Mesenchymal stem cell (in vitro differentiated cells and primary cell): ENCODE data around the gene AOAH.

Experiments
- DNase-seq: peaks from one replicate; pipeline ENCODE4 v3.0.0-alpha.2; 2013
- H2AFZ ChIP-seq: one replicate; pipeline ENCODE4 v1.6.1; 2013; ENCODE audit warnings: low read depth, mild to moderate bottlenecking, control low read depth, inconsistent platforms, low read length, moderate library complexity
- H2AK5ac ChIP-seq: 2 replicates; pipeline ENCODE4 v1.6.1; 2013; ENCODE audit warnings: low read length, moderate library complexity, mild to moderate bottlenecking, inconsistent platforms; ENCODE audit not compliant: severe bottlenecking
- H2BK120ac ChIP-seq: one replicate; pipeline ENCODE4 v1.6.1; 2013; ENCODE audit warnings: low read depth, mild to moderate bottlenecking, inconsistent platforms, low read length, moderate library complexity
- H2BK12ac ChIP-seq, 2 experiments: one replicate each; pipeline ENCODE4 v1.6.1; 2013; ENCODE audit warnings: inconsistent platforms in 2 of 2, low read length in 2 of 2, mild to moderate bottlenecking in 2 of 2, moderate library complexity in 2 of 2, control low read depth in 1 of 2
- H2BK15ac ChIP-seq: one replicate; pipeline ENCODE4 v1.6.1; 2013; ENCODE audit warnings: mild to moderate bottlenecking, low read depth, inconsistent platforms; ENCODE audit not compliant: poor library complexity, severe bottlenecking
- H2BK5ac ChIP-seq: 2 replicates; pipeline ENCODE4 v1.6.1; 2013; ENCODE audit warnings: low read depth, mild to moderate bottlenecking, low read length, control low read depth, inconsistent platforms; ENCODE audit not compliant: poor library complexity, severe bottlenecking
- H3K14ac ChIP-seq, 2 experiments: one replicate each; pipeline ENCODE4 v1.6.1; 2013; ENCODE audit warnings: inconsistent platforms in 2 of 2, low read length in 2 of 2, control low read depth in 1 of 2, mild to moderate bottlenecking in 1 of 2, moderate library complexity in 1 of 2
- H3K18ac ChIP-seq, 2 experiments: one replicate each; pipeline ENCODE4 v1.6.1; 2013; ENCODE audit warnings: inconsistent platforms in 2 of 2, low read length in 2 of 2, control low read depth in 1 of 2, low read depth in 1 of 2, mild to moderate bottlenecking in 1 of 2
- H3K23ac ChIP-seq, 2 experiments: one replicate each; pipeline ENCODE4 v1.6.1; 2013; ENCODE audit warnings: inconsistent platforms in 2 of 2, low read length in 2 of 2, mild to moderate bottlenecking in 2 of 2, moderate library complexity in 2 of 2, control low read depth in 1 of 2
- H3K27ac ChIP-seq: 2 replicates; pipeline ENCODE4 v1.5.1; 2013; ENCODE audit warnings: mild to moderate bottlenecking, moderate library complexity, low read length, control low read depth, inconsistent platforms; ENCODE audit not compliant: poor library complexity, severe bottlenecking
- H3K27me3 ChIP-seq, 2 experiments: 2 replicates each; pipeline versions ENCODE4 v1.6.1 to v1.7.0; 2013; ENCODE audit warnings: low read length in 2 of 2, mild to moderate bottlenecking in 2 of 2, moderate library complexity in 2 of 2, control low read depth in 1 of 2, inconsistent platforms in 1 of 2; ENCODE audit not compliant: control insufficient read depth in 1 of 2, insufficient read depth in 1 of 2
- H3K36me3 ChIP-seq, 2 experiments: 2 replicates each; pipeline versions ENCODE4 v1.6.1 to v1.7.0; 2013; ENCODE audit warnings: low read length in 2 of 2, control low read depth in 1 of 2, inconsistent platforms in 1 of 2, low read depth in 1 of 2, mild to moderate bottlenecking in 1 of 2; ENCODE audit not compliant: insufficient read depth in 2 of 2, control insufficient read depth in 1 of 2
- H3K4ac ChIP-seq, 2 experiments: one replicate each; pipeline ENCODE4 v1.6.1; 2013; ENCODE audit warnings: inconsistent platforms in 2 of 2, low read length in 2 of 2, mild to moderate bottlenecking in 2 of 2, moderate library complexity in 2 of 2, control low read depth in 1 of 2, low read depth in 1 of 2
- H3K4me1 ChIP-seq: 2 replicates; pipeline ENCODE4 v1.6.1; 2013; ENCODE audit warnings: low read depth, low read length, control low read depth; ENCODE audit not compliant: control insufficient read depth, insufficient read depth
- H3K4me2 ChIP-seq: 2 replicates; pipeline ENCODE4 v1.6.1; 2013; ENCODE audit warnings: low read length, mild to moderate bottlenecking, inconsistent platforms; ENCODE audit not compliant: poor library complexity, severe bottlenecking
- H3K4me3 ChIP-seq, 2 experiments: 2 replicates each; pipeline versions ENCODE4 v1.5.1 to v1.7.0; 2013; ENCODE audit warnings: low read length in 2 of 2, mild to moderate bottlenecking in 2 of 2, control low read depth in 1 of 2, low read depth in 1 of 2; ENCODE audit not compliant: insufficient read depth in 1 of 2
- H3K79me1 ChIP-seq: replicated peaks from 2 replicates; pipeline ENCODE4 v1.6.1; 2013; ENCODE audit warnings: mild to moderate bottlenecking, control low read depth, low read length, inconsistent platforms; ENCODE audit not compliant: poor library complexity, severe bottlenecking
- H3K9ac ChIP-seq: 2 replicates; pipeline ENCODE4 v1.7.0; 2013; ENCODE audit warnings: mild to moderate bottlenecking, low read length, moderate library complexity
- H3K9me3 ChIP-seq: 2 replicates; pipeline ENCODE4 v1.7.0; 2013; ENCODE audit warnings: mild to moderate bottlenecking, low read length; ENCODE audit not compliant: control insufficient read depth
- H4K8ac ChIP-seq: one replicate; pipeline ENCODE4 v1.6.1; 2013; ENCODE audit warnings: inconsistent platforms, mild to moderate bottlenecking, low read length, moderate library complexity
- H4K91ac ChIP-seq: one replicate; pipeline ENCODE4 v1.6.1; 2013; ENCODE audit warnings: mild to moderate bottlenecking, low read length, inconsistent platforms
- WGBS: methylation state at CpG from one replicate; pipeline ENCODE4 v1.1.7; 2013; ENCODE audit warnings: mixed read lengths; 5-methylcytosine and 5-hydroxymethylcytosine counted together

The AOAH gene

DNA sequence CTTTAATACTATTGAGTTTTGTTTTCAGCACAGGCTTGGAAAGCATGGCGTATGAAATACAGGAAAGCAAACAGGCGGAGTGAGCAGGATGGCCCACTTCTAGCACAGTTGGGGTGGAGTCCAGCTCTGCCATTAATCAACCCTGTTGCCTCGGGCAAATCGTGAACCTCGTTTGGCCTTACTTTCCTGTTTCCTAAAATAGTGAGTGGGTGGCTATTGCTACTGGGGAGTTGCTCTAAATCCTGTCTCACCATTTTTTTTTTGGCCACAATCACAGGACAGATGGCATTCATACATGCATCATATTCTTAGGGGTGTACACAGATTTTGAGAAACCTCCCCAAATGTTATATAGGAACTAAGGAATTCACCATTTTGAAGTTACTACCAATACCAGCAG lies 176.9 kb downstream of the AOAH start:
- no peak overlapping the region for H2AFZ ChIP-seq
- H3K23ac ChIP-seq: no peak overlapping the region
- WGBS: 90% methylated on average over 3 of the region's 5 CpGs
- H3K4me1 ChIP-seq: no peaks in the 10 kb centered on the region
- H4K91ac ChIP-seq: no peak overlapping the region
- no peak overlapping the region for H2BK120ac ChIP-seq
- H3K18ac ChIP-seq: no peak overlapping the region
- no peak overlapping the region for H4K8ac ChIP-seq
- no peak overlapping the region for H2BK5ac ChIP-seq
- no peak overlapping the region for H2BK12ac ChIP-seq
- no peak for DNase-seq
- H3K14ac ChIP-seq: no peak overlapping the region
- H3K9me3 ChIP-seq: no peaks in the 10 kb centered on the region
- no peak overlapping the region for H3K4me3 ChIP-seq
- no peak overlapping the region for H2AK5ac ChIP-seq
- no peak overlapping the region for H3K4ac ChIP-seq
- H3K9ac ChIP-seq: no peak overlapping the region
- H3K27ac ChIP-seq: no peak overlapping the region
- H3K79me1 ChIP-seq: no peaks in the 10 kb centered on the region
- H3K36me3 ChIP-seq: no peaks in the 10 kb centered on the region
- H3K4me2 ChIP-seq: no peak overlapping the region
- H3K27me3 ChIP-seq: peaks cover 0 to 6% of the 10 kb centered on the region in 2 experiments
- no peak overlapping the region for H2BK15ac ChIP-seq

DNA sequence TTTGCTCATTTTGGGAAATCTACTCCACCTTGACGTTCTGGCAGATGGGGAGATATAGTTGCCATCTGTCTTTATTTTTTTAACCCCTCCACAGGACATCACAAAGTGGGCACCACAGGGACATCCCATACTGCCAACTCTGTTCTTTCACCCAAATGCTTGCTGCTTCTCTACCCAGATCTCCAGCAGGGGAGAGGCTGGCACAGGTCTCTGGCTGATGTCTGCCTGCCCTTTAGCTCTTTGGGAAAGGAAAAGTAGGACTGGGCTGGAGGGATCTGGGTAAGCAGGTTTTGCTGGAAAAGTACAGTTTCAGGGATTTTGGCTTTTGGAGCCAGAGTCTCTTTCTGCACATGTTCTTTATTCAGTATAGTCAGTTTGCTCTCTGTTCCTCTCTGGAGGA lies 178.0 kb downstream of the AOAH start:
- H4K8ac ChIP-seq: no peak overlapping the region
- no peak overlapping the region for H3K18ac ChIP-seq
- H3K14ac ChIP-seq: no peak overlapping the region
- no peaks in the 10 kb centered on the region for H3K36me3 ChIP-seq
- H3K9ac ChIP-seq: no peak overlapping the region
- no peak overlapping the region for H3K23ac ChIP-seq
- no peak for DNase-seq
- H3K4ac ChIP-seq: no peak overlapping the region
- H3K4me2 ChIP-seq: no peak overlapping the region
- no peak overlapping the region for H3K4me3 ChIP-seq
- no peaks in the 10 kb centered on the region for H3K9me3 ChIP-seq
- H3K4me1 ChIP-seq: no peaks in the 10 kb centered on the region
- H4K91ac ChIP-seq: no peak overlapping the region
- WGBS: 100% methylated on average over 1 of the region's 1 CpG
- no peak overlapping the region for H3K27ac ChIP-seq
- no peak overlapping the region for H2BK5ac ChIP-seq
- no peak overlapping the region for H2AK5ac ChIP-seq
- no peak overlapping the region for H2BK15ac ChIP-seq
- H3K79me1 ChIP-seq: no peaks in the 10 kb centered on the region
- no peak overlapping the region for H2BK120ac ChIP-seq
- peaks cover 0 to 6% of the 10 kb centered on the region in 2 experiments for H3K27me3 ChIP-seq
- no peak overlapping the region for H2BK12ac ChIP-seq
- H2AFZ ChIP-seq: no peak overlapping the region

DNA sequence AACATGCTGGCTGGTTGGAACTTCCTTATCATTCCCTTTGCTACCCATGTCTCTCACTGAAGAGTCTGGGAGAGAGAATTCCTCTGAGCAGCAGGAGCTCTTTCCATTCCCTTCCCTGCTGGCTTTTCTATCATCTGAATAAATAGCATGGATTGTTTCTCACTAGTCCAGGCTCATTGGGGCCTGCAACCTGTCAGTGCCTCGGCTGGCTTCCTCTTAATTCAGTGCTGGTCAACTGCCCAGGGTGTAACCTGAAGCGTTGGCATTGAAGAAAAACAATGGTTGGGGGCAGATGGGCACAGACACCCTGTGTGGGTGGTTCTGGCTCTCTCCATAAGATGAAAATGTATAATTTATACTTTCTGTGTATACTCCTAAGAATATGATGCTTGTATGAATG lies 179.0 kb downstream of the AOAH start:
- no peak overlapping the region for H4K91ac ChIP-seq
- no peak overlapping the region for H2BK120ac ChIP-seq
- H3K4ac ChIP-seq: no peak overlapping the region
- H2BK12ac ChIP-seq: no peak overlapping the region
- H3K4me2 ChIP-seq: no peak overlapping the region
- H3K27ac ChIP-seq: no peak overlapping the region
- H3K14ac ChIP-seq: no peak overlapping the region
- H3K79me1 ChIP-seq: no peaks in the 10 kb centered on the region
- 65% methylated on average over 2 of the region's 2 CpGs for WGBS
- no peaks in the 10 kb centered on the region for H3K4me1 ChIP-seq
- no peaks in the 10 kb centered on the region for H3K9me3 ChIP-seq
- no peak overlapping the region for H3K4me3 ChIP-seq
- no peak overlapping the region for H3K18ac ChIP-seq
- no peaks in the 10 kb centered on the region for H3K36me3 ChIP-seq
- no peak overlapping the region for H4K8ac ChIP-seq
- no peak overlapping the region for H2AFZ ChIP-seq
- H3K23ac ChIP-seq: no peak overlapping the region
- no peak overlapping the region for H3K9ac ChIP-seq
- H2BK15ac ChIP-seq: no peak overlapping the region
- H2AK5ac ChIP-seq: no peak overlapping the region
- no peak for DNase-seq
- H3K27me3 ChIP-seq: peaks cover 0 to 6% of the 10 kb centered on the region in 2 experiments
- H2BK5ac ChIP-seq: no peak overlapping the region

DNA sequence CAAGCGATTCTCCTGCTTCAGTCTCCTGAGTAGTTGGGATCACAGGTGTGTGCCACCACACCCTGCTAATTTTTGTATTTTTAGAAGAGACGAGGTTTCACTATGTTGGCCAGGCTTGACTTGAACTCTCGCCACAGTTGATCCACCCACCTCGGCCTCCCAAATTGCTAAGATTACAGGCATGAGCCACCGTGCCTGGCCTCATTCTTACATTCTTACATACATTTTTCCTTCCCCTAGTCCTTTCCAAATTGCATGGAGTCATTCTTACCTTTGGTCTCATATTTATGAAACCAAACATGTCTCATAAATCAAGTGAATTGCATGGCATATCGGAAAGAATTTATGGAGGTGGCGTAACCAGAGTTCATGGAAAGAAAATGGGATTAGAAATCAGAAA lies 186.2 kb downstream of the AOAH start:
- no peak overlapping the region for H3K27ac ChIP-seq
- no peaks in the 10 kb centered on the region for H3K79me1 ChIP-seq
- H3K4me3 ChIP-seq: no peak overlapping the region
- H2AK5ac ChIP-seq: no peak overlapping the region
- H4K8ac ChIP-seq: no peak overlapping the region
- H3K4me2 ChIP-seq: no peak overlapping the region
- H3K36me3 ChIP-seq: no peaks in the 10 kb centered on the region
- no peak overlapping the region for H4K91ac ChIP-seq
- peaks cover 7% of the 10 kb centered on the region for H3K4me1 ChIP-seq
- H2BK120ac ChIP-seq: no peak overlapping the region
- no peak overlapping the region for H2BK15ac ChIP-seq
- no peak overlapping the region for H3K9ac ChIP-seq
- no peaks in the 10 kb centered on the region for H3K9me3 ChIP-seq
- H3K4ac ChIP-seq: no peak overlapping the region
- H3K23ac ChIP-seq: no peak overlapping the region
- H3K27me3 ChIP-seq: peaks cover 0 to 6% of the 10 kb centered on the region in 2 experiments
- H2BK5ac ChIP-seq: no peak overlapping the region
- no peak overlapping the region for H3K14ac ChIP-seq
- H3K18ac ChIP-seq: no peak overlapping the region
- no peak for DNase-seq
- H2BK12ac ChIP-seq: no peak overlapping the region
- no peak overlapping the region for H2AFZ ChIP-seq
- 87% methylated on average over 7 of the region's 7 CpGs for WGBS
